Right lobe of liver (tissue), 4 donors: ENCODE results near the gene LOXL4.

Experiments used
- CTCF ChIP-seq, 4 donors: fragments of 200-600 bp in 3 of 4; fragments of 450-650 bp in 1 of 4; IDR thresholded peaks; one replicate each; pipeline versions ENCODE4 v1.5.1 to v1.8.0; 2016 to 2022; ENCODE audit warnings: antibody characterized with exemption in 4 of 4, mild to moderate bottlenecking in 2 of 4
- POLR2A ChIP-seq: fragments of 450-650 bp; IDR thresholded peaks from one replicate; pipeline ENCODE4 v1.6.1; 2017; ENCODE audit warnings: antibody characterized with exemption, mild to moderate bottlenecking
- donor health status: DM: no; HTN: no; CAD: no.
- donor health status: DM: no; HTN: no; CAD: no.
- donor health status: DM: no; HTN: yes; CAD: no.

GRCh38 chr10:98244586-98244985, 23.4 kb downstream of the LOXL4 start:
- no peak for TF ChIP-seq CTCF (IDR thresholded peaks at IDR 0.05)
- no peak for TF ChIP-seq POLR2A
